Omental fat pad (tissue), 4 donors: Measurements from ENCODE around the gene LRP1-AS. TPM values are rescaled to one million over a fixed set of nuclear protein-coding genes. Genes with fewer than 3 reads are reported as not detected.
A peak's percentile ranks its signal among the peaks of the same experiment; 100 is the strongest.

Experiments
- ATAC-seq: fragments of 150-250 bp; one replicate; pipeline ENCODE4 v1.9.1; 2016; ENCODE audit warnings: mild to moderate bottlenecking, moderate library complexity; ENCODE audit not compliant: low FRiP score
- DNase-seq: peaks from one replicate; pipeline ENCODE4 v3.0.0-alpha.2; 2019; ENCODE audit warnings: low spot score
- small RNA-seq: library from RNA; depleted of rRNA; stranded (forward); fragments of <200 nt; gene quantifications from one replicate; pipeline ENCODE3, GENCODE V24; 2016
- total RNA-seq, 4 donors: library from RNA; depleted of rRNA; stranded (reverse); fragments of >200 nt; gene quantifications; one replicate each; pipeline ENCODE4 v1.1.0, GENCODE V29; 2016
- TF ChIP-seq, protein P1 (sequence below), 3 donors: fragments of 450-650 bp; IDR thresholded peaks; one replicate each; pipeline ENCODE4 v1.5.1; 2016 to 2017; ENCODE audit warnings: antibody characterized with exemption in 3 of 3, mild to moderate bottlenecking in 3 of 3, moderate library complexity in 2 of 3

The LRP1-AS gene
- total RNA-seq, 4 donors from 2014 or later = not detected

DNA sequence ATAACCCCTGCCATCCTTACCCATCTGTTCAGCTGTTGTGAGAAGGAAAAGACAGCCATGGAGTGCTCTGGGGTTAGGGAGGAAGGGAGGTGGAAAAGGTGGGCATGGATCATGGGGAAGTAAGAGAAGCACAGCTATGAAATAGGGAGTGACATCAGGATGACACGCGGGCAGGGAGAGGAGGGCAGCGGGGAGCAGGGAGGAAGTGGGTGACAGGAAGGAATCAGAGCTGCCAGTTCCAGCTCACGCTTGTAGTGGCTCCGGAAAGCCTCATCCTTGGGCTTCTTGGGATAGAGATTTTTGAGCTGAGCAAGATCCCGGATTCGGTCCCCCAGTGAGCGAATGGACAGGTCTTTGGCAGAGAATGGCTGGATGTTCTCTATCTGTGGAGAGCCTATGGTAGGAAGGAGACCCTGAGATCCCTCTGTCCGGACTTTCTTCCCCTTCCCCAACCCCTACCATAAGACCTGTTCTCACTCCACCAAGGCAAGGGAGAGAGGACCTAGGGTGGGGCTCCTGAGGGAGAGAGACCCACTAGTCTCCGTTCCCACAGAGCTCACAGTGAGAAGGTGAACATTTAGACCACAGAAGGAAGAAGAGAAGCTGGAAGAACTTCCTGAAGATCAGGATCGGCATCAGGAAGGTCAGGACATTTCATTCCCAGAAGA is 48.2 kb downstream of the LRP1-AS start:
- ATAC-seq (no peak), DNase-seq (no peak)
- TF ChIP-seq, protein P1, sequence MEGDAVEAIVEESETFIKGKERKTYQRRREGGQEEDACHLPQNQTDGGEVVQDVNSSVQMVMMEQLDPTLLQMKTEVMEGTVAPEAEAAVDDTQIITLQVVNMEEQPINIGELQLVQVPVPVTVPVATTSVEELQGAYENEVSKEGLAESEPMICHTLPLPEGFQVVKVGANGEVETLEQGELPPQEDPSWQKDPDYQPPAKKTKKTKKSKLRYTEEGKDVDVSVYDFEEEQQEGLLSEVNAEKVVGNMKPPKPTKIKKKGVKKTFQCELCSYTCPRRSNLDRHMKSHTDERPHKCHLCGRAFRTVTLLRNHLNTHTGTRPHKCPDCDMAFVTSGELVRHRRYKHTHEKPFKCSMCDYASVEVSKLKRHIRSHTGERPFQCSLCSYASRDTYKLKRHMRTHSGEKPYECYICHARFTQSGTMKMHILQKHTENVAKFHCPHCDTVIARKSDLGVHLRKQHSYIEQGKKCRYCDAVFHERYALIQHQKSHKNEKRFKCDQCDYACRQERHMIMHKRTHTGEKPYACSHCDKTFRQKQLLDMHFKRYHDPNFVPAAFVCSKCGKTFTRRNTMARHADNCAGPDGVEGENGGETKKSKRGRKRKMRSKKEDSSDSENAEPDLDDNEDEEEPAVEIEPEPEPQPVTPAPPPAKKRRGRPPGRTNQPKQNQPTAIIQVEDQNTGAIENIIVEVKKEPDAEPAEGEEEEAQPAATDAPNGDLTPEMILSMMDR (IDR thresholded peaks at IDR 0.05) = no peak

DNA sequence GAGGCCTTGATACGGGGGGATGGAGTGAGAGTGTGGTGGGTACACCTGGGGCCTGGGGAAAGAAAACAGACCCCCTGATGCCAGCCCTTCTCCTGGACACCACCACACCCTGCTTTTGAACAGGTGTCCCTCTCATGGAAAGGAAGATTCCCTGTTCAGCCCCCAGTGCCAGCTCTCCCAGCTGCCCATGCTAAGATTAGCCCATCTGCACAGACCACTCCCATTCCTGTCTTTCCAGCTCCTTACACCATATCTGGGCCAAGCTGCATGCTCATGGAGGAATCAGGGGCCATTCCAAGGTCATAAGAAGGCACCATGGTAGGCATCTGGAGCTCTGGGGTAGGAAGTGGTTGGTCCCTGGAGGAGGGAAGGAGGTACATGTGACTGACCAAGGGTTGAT is 48.9 kb downstream of the LRP1-AS start:
- TF ChIP-seq, protein P1 (IDR thresholded peaks at IDR 0.05) = no peak
- ATAC-seq (no peak), DNase-seq (no peak)

DNA sequence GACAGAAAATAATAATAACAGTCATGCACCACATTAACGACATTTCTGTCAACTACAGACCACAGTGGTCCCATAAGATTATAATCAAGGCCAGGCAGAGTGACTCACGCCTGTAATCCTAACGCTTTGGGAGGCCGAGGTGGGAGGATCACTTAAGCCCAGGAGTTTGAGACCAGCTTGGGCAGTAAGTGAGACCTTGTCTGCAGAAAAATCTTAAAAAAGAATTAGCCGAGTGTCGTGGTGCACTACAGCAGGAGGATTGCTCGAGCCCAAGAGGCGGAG is 49.9 kb downstream of the LRP1-AS start:
- TF ChIP-seq, protein P1 (IDR thresholded peaks at IDR 0.05) = no peak
- no peak for ATAC-seq
- no peak for DNase-seq

DNA sequence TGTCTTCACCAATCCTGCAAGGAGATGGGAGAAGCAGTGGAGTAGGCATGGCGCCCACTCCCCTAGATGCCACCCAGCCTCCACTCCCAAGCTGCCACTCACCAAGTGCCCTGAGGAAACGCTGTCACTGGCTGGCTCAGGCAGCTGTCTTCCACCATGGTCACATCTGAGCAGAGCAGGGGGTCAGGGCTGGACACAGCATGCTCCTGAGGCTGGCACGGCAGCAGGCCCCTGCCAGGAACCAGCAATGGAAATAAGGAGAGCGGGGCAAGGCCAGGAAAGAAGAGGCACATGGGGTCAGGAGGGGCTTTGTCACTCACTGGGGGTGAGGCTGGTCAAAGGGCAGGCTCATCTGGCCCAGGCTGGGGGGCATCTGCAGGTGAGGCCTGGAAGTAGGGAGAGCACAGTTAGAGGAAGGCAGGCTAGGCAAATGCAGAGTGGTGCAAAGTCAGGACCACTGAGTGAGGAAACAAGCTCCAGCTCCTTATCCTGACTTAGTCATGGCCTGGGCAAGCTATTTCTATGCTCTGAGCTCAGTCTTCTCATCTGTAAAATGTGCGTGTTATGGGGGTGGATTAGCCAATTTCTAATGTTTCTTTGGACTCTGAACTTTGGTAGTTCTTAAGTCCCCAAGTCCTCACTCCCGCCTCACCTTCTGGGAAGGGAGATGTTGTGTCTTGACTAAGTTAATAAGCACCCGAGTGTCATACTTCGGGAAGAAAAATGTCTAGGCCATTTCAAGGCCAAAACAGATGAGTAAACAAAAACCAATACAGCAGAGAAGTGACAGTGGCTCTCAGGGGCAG is 50.5 kb downstream of the LRP1-AS start:
- DNase-seq = no peak
- no peak for ATAC-seq
- TF ChIP-seq, protein P1 (IDR thresholded peaks at IDR 0.05) = no peak

DNA sequence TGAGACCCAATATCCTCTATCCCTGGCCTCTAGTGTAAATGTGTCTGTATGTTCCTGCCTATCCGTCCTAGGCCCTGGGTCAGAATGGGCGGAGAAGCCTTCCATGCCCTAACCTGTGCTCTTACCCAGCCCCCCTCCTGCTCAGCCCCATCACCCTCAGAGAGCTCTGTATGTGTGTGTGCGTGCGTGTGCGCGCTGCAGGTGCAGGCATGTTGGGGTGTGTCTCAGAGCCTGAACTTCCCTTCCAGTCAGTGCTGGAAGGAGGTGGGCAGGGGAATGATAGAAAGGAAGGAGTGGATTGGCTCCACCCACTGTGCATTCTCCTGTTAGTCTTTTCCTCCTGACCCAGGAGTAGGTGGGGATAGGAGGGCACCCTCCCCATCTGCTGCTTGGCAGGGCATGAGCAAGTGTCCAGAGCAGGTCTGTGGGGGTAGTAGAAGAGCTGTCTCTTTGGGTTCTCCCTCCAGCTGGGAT is 51.3 kb downstream of the LRP1-AS start:
- no peak for ATAC-seq
- DNase-seq = no peak
- TF ChIP-seq, protein P1 (IDR thresholded peaks at IDR 0.05) = no peak

DNA sequence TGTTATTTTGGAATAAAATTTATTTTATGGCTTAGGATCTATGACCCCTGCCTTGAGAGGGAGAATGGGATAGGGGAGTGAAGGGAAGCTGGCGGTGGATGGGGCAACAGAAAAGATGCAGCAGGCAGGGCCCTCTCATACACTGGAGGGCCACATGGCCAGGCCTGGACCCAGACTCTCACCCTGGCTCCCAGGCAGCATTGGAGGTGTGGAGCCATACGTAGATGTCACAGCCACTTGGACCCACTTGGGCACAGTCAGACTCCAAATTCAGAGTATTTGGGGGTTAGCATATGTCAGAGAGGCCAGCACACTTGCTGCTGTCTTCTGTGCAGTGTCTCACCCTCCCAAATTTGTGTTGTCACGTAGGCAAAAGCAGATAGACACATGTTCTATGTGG is 52.0 kb downstream of the LRP1-AS start:
- DNase-seq = no peak
- TF ChIP-seq, protein P1 (IDR thresholded peaks at IDR 0.05) = no peak
- no peak for ATAC-seq

Small RNA genes lying within 50 kb of the gene (small RNA-seq; reads per million reads assigned to genes)
- gene MIR1228 = 2.2 reads per million, percentile 45 among the genes with 10 or more reads in this experiment

Other genes with a start within 250 kb of the LRP1-AS start
- not detected for gene SDR9C7, start 213.2 kb downstream of the LRP1-AS start, total RNA-seq
- gene RDH16, start 190.0 kb downstream of the LRP1-AS start, total RNA-seq = under 1 TPM in 3 of 4 donors, not detected in 1; 0.36 to 0.56 (median 0.47) TPM
- 1 to 10 TPM; 3.5 to 7.2 (median 6.6) TPM for gene ZBTB39, start 141.1 kb downstream of the LRP1-AS start, total RNA-seq
- gene TAC3, start 131.1 kb downstream of the LRP1-AS start, total RNA-seq = not detected
- gene MYO1A, start 97.5 kb downstream of the LRP1-AS start, total RNA-seq = under 1 TPM in 3 of 4 donors, not detected in 1; 0.25 to 0.74 (median 0.32) TPM
- gene NEMP1, start 68.8 kb downstream of the LRP1-AS start, total RNA-seq = 1 to 10 TPM; 4.6 to 9.8 (median 5.9) TPM
- gene NAB2, start 58.5 kb downstream of the LRP1-AS start, total RNA-seq = 10 to 100 TPM; 15.1 to 24.7 (median 18.1) TPM
- gene STAT6, start 36.3 kb downstream of the LRP1-AS start, total RNA-seq = 100 to 1,000 TPM; 112 to 234 (median 124) TPM
- 100 to 1,000 TPM; 312 to 592 (median 571) TPM for gene LRP1, start 19.1 kb downstream of the LRP1-AS start, total RNA-seq
- 1 to 10 TPM in 2 of 4 donors, under 1 TPM in 1, not detected in 1; 0.56 to 2.4 (median 1.4) TPM for gene NXPH4, start 69.2 kb upstream of the LRP1-AS start, total RNA-seq
- 10 to 100 TPM; 45.2 to 66.4 (median 55.0) TPM for gene SHMT2, start 82.1 kb upstream of the LRP1-AS start, total RNA-seq
- gene STAC3, start 103.6 kb upstream of the LRP1-AS start, total RNA-seq = 1 to 10 TPM; 2.0 to 3.7 (median 2.6) TPM